Measurements from ENCODE around the gene TXK.
"Not testable (repeated sequence)": the region's sequence is repeated elsewhere in the genome, so short reads cannot be mapped to it uniquely, and the experiment has no call there.

Gene TXK

GRCh38 chr4:48167538-48168263 lies 33.7 kb upstream of the TXK start:
- CTCF ChIA-PET, result no interaction called here
- no peaks in the 10 kb centered on the region for H3K4me1 ChIP-seq (ENCODE audit: control insufficient read depth, insufficient read depth, low read length)
- H3K9me3 ChIP-seq (ENCODE audit: control insufficient read depth, insufficient read depth, low read depth, low read length), result no peaks in the 10 kb centered on the region
- H3K36me3 ChIP-seq (ENCODE audit: control insufficient read depth in 2 of 2, insufficient read depth in 1 of 2, low read length in 2 of 2), result peaks cover 0 to 4% of the 10 kb centered on the region in 2 experiments; a peak in 1 of 3 replicates
- POLR2A ChIA-PET, result no interaction called here
- no peak overlapping the region for H3K4me3 ChIP-seq (ENCODE audit: low read depth, low read length)
- TF ChIP-seq ZNF513 (tag by site-specific recombination; IDR thresholded peaks at IDR 0.05), result no peak
- TF ChIP-seq ZNF521 (tag by site-specific recombination; IDR thresholded peaks at IDR 0.05), result no peak
- TF ChIP-seq BCL6B (tag by site-specific recombination; IDR thresholded peaks at IDR 0.05), result no peak
- no peak for TF ChIP-seq ZNF843 (tag by site-specific recombination; IDR thresholded peaks at IDR 0.05)
- TF ChIP-seq ZSCAN16 (tag by site-specific recombination; IDR thresholded peaks at IDR 0.05), result no peak
- TF ChIP-seq, protein P1, sequence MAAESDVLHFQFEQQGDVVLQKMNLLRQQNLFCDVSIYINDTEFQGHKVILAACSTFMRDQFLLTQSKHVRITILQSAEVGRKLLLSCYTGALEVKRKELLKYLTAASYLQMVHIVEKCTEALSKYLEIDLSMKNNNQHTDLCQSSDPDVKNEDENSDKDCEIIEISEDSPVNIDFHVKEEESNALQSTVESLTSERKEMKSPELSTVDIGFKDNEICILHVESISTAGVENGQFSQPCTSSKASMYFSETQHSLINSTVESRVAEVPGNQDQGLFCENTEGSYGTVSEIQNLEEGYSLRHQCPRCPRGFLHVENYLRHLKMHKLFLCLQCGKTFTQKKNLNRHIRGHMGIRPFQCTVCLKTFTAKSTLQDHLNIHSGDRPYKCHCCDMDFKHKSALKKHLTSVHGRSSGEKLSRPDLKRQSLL (tag by site-specific recombination; IDR thresholded peaks at IDR 0.05), result no peak
- no peak overlapping the region for H3K27ac ChIP-seq (ENCODE audit: extremely low read depth, low read depth, low read length)

DNA sequence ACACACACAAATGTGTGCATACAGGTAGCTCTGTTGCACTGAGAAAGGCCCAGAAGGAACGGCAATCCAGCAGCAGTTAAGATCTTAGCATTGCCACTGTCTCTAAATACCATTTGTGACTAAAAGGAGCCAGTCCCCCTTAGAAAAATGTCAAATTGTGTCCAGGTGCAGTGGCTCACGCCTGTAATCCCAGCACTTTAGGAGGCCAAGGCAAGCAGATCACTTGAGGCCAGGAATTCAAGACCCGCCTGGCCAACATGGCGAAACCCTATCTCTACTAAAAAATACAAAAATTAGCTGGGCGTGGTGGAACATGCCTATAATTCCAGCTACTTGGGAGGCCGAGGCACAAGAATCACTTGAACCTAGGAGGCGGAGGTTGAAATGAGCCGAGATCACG lies 30.5 kb upstream of the TXK start:
- H3K4me1 ChIP-seq (ENCODE audit: control insufficient read depth, insufficient read depth, low read length); H3K9me3 ChIP-seq (ENCODE audit: control insufficient read depth, insufficient read depth, low read depth, low read length); H3K27ac ChIP-seq (ENCODE audit: extremely low read depth, low read depth, low read length); H3K36me3 ChIP-seq (ENCODE audit: control insufficient read depth in 2 of 2, insufficient read depth in 1 of 2, low read length in 2 of 2); POLR2A ChIA-PET; CTCF ChIA-PET; H3K4me3 ChIP-seq (ENCODE audit: low read depth, low read length): not testable (repeated sequence)

DNA sequence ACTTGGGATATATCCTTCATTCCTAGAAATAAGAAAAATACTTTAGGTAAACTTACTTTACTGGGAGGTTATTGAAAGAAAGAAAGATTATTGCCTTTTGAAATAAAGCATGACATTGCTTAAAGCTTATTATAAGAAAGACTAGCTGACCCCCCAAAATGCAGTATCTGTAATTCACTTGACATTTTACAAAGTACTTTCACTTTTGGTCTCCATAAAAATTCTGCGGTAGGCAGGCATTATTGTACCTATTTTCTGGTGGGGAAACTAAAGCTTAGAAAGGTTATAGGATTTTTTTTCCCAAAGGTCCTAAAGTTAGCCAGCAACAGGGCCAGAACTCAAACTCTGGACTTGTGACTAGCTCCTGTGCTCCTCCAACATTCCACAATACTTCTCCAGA lies 29.7 kb upstream of the TXK start:
- Histone ChIP-seq H3K36me3 (ENCODE audit: control insufficient read depth in 2 of 2, insufficient read depth in 1 of 2, low read length in 2 of 2) (peaks cover 0 to 4% of the 10 kb centered on the region in 2 experiments; a peak in 1 of 3 replicates), H3K9me3 (ENCODE audit: control insufficient read depth, insufficient read depth, low read depth, low read length) (no peaks in the 10 kb centered on the region), H3K4me1 (ENCODE audit: control insufficient read depth, insufficient read depth, low read length) (no peaks in the 10 kb centered on the region), H3K27ac (ENCODE audit: extremely low read depth, low read depth, low read length) (no peak overlapping the region), H3K4me3 (ENCODE audit: low read depth, low read length) (no peak overlapping the region)
- CTCF ChIA-PET, result no interaction called here
- POLR2A ChIA-PET, result no interaction called here
- no peak for TF ChIP-seq SP2 (tag by site-specific recombination; IDR thresholded peaks at IDR 0.05)
- no peak for TF ChIP-seq INSM2 (tag by site-specific recombination; IDR thresholded peaks at IDR 0.05)
- TF ChIP-seq ZNF239 (tag by site-specific recombination; IDR thresholded peaks at IDR 0.05), result no peak
- no peak for TF ChIP-seq TCF7L2 (IDR thresholded peaks at IDR 0.05; ENCODE audit: borderline replicate concordance, low read depth, low read length)
- no peak for TF ChIP-seq ZBTB8A (tag by site-specific recombination; IDR thresholded peaks at IDR 0.05)
- TF ChIP-seq ZNF302 (tag by site-specific recombination; IDR thresholded peaks at IDR 0.05; ENCODE audit: low read depth), result no peak
- no peak for TF ChIP-seq ZSCAN23 (tag by site-specific recombination; IDR thresholded peaks at IDR 0.05)
- TF ChIP-seq ZNF341 (tag by site-specific recombination; IDR thresholded peaks at IDR 0.05; ENCODE audit: low read depth), result no peak
- TF ChIP-seq ZNF404 (tag by site-specific recombination; IDR thresholded peaks at IDR 0.05), result no peak
- no peak for TF ChIP-seq ZFP37 (tag by site-specific recombination; IDR thresholded peaks at IDR 0.05)
- TF ChIP-seq ZNF292 (tag by site-specific recombination; IDR thresholded peaks at IDR 0.05; ENCODE audit: borderline replicate concordance, low read depth), result no peak
- no peak for TF ChIP-seq ZFP69B (tag by site-specific recombination; IDR thresholded peaks at IDR 0.05)
- TF ChIP-seq, protein P2, sequence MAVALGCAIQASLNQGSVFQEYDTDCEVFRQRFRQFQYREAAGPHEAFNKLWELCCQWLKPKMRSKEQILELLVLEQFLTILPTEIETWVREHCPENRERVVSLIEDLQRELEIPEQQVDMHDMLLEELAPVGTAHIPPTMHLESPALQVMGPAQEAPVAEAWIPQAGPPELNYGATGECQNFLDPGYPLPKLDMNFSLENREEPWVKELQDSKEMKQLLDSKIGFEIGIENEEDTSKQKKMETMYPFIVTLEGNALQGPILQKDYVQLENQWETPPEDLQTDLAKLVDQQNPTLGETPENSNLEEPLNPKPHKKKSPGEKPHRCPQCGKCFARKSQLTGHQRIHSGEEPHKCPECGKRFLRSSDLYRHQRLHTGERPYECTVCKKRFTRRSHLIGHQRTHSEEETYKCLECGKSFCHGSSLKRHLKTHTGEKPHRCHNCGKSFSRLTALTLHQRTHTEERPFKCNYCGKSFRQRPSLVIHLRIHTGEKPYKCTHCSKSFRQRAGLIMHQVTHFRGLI (tag by site-specific recombination; IDR thresholded peaks at IDR 0.05), result no peak
- no peak for TF ChIP-seq ZNF560 (tag by site-specific recombination; IDR thresholded peaks at IDR 0.05; ENCODE audit: borderline replicate concordance)
- no peak for TF ChIP-seq ZNF701 (tag by site-specific recombination; IDR thresholded peaks at IDR 0.05)
- TF ChIP-seq ZNF248 (tag by site-specific recombination; IDR thresholded peaks at IDR 0.05), result no peak
- TF ChIP-seq ZBTB21 (tag by site-specific recombination; IDR thresholded peaks at IDR 0.05), result no peak
- TF ChIP-seq KLF16 (tag by site-specific recombination; IDR thresholded peaks at IDR 0.05), result no peak
- TF ChIP-seq ZFHX2 (tag by site-specific recombination; conservative IDR thresholded peaks at IDR 0.05), result no peak
- TF ChIP-seq HOXD13 (CRISPR knock-in tag; IDR thresholded peaks at IDR 0.05; ENCODE audit: borderline replicate concordance), result no peak

Data from HEK293 (cell line).